GM21619 (cell line): ENCODE data around the gene RAB11B.
A peak's percentile ranks its signal among the peaks of the same experiment; 100 is the strongest.
"Not testable (repeated sequence)": the region's sequence is repeated elsewhere in the genome, so short reads cannot be mapped to it uniquely, and the experiment has no call there.

Source experiments
- ATAC-seq: cut with Tn5 transposase; IDR thresholded peaks from one replicate; pipeline ENCODE4 v1.9.1; 2021; ENCODE audit not compliant: unreplicated experiment

Gene RAB11B

GRCh38 chr19:8389891-8390616 is at the start of gene RAB11B:
TSS of gene RAB11B (plus strand) at chr19:8390360. CDS start at chr19:8390417, 57 bp downstream.
- peak; percentile 87 for ATAC-seq

DNA sequence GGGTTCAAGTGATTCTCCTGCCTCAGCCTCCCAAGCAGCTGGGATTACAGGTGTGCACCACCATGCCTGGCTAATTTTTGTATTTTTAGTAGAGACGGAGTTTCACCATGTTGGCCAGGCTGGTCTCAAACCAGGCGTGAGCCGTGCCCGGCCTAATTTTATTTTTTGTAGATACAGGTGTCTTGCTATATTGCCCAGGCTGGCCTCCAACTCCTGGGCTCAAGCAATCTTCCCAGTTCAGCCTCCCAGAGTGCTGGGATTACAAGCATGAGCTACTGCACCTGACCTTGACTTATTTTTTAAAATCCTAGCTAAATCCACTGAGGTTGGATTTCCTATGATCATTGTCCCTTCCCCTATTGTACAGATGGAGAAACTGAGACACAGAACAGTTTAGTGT is 48.7 kb upstream of the RAB11B start:
- ATAC-seq = not testable (repeated sequence)

- no peak for ATAC-seq
Observed at GRCh38 chr19:8342316-8342683, 47.9 kb upstream of the RAB11B start.

DNA sequence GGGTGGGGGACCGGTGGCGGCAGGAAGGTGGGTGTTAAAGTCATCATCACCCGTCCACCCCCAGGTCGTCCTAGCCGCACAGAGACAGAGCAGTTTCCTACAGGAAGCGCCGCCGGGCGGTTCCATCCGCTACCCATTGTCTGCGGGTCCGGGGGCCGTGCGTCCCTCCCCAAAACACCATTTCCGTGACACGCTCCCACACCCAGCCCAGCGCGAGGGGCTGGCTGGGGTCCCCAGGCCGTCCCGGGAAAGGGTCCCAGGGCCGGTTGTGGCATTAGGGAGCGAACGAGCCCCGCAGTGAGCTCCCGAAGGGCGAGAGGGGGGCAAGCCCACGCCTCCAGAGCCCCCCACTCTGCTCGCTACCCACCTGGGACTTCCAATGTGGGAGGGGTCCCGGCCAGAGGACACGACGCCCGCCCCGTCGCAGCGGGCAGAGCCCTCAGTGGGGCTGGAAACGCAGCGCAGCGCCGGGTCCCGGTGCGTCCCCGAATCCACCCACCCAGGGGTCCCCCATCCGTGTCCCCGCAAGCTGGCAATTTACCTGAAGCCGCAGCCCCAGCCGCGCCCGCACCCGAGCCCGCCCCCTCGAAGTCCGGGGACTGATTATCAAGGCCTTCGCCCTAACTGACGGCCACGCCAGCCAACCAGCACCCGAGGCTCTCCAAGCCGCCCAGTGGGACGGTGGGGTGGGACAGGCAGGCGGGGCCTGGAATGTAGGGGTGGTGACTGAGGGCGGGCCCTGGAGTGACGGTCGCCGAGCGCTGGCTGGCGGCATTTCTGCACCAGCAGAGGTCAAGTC is 47.3 kb upstream of the RAB11B start, which contains the start of gene KANK3:
Gene KANK3, minus strand, starts transcription at position 579 of the 799 bp plus-strand sequence. CDS start 5,434 bp downstream, outside the sequence.
- peak; percentile 94 for ATAC-seq

DNA sequence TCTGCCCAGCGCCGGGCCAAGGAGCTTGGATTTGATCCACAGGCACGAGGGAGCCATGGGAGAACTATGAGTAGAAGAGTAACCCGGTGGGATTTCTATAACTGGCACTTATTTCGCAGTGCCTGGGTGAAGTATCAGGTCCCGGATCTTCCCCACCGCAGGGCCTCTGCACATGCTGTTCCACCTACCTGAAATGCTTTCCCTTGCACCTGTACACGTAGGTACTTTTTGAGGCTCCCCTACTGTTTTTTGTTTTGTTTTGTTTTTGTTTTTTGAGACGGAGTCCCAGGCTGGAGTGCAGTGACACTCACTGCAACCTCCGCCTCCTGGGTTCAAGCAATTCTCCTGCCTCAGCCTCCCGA is 46.7 kb upstream of the RAB11B start:
- ATAC-seq = no peak

DNA sequence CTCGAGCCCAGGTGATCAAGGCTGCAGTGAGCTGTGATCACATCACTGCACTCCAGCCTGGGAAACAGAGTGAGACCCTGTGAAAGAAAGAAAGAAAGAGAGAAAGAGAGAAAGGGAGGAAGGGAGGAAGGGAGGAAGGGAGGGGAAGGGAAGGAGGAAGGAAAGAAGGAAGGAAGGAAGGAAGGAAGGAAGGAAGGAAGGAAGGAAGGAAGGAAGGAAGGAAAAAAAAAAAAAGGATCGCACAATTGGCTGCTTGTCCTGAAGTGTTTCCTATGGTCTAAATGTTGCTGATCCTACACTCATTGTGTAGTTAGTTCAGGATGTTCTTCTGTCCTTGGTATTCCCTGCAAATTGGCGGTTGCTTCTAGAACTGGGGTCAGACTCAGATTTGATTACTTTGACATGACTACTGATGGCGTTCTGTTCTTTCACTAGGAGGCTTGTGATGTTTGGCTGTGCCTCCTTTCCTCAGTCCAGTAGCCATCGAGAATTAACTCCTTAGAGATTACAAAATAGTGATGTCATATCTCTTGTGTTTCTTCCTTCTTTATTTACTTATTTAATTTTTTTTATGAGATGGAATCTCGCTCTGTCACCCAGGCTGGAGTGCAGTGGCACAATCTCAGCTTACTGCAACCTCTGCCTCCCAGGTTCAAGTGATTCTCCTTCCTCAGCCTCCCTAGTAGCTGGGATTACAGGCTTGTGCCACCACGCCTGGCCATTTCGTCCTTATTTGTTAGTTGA is 40.4 kb upstream of the RAB11B start:
- not testable (repeated sequence) for ATAC-seq

GRCh38 chr19:8352134-8352827 is 37.9 kb upstream of the RAB11B start:
- no peak for ATAC-seq

GRCh38 chr19:8352845-8353244 is 37.3 kb upstream of the RAB11B start:
- ATAC-seq = not testable (repeated sequence)

GRCh38 chr19:8355631-8356402 is 34.3 kb upstream of the RAB11B start:
- ATAC-seq = no peak

DNA sequence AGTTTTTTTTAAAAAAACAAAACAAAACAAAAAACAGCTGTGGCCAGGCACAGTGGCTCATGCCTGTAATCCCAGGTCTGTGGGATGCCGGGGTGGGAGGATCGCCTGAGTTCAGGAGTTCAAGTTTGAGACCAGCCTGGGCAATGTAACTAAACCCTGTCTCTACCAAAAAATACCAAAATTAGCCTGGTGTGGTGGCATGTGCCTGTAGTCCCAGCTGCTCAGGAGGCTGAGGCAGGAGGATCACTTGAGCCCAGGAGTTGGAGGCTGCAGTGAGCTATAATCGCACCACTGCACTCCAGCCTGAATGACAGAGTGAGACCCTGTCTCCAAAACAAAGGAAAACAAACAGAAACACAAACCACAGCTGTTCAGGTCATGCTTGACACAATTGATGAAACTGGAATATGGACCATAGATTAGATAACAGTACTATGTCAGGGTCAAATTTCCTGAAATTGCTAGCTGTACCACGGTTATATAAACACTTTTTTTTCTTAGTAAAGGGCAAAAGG is 33.1 kb upstream of the RAB11B start:
- no peak for ATAC-seq

GRCh38 chr19:8358948-8359347 is 31.2 kb upstream of the RAB11B start:
- ATAC-seq = no peak

DNA sequence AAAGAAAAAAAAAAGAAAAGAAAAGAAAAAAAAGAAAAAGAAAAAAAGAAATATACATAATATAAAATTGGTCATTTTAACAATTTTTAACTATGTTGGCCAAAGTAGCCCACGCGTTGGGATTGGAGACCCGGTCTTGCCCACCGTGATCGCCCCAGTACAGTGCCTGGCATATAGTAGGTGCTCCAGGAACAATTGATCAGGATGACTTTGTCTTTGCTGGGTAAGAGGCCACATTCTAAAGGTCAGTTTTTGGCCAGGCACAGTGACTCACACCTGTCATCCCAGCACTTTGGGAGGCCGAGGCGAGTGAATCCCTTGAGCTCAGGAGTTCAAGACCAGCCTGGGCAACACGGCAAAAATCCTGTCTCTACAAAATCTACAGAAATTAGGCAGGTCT is 30.0 kb upstream of the RAB11B start:
- no peak for ATAC-seq

DNA sequence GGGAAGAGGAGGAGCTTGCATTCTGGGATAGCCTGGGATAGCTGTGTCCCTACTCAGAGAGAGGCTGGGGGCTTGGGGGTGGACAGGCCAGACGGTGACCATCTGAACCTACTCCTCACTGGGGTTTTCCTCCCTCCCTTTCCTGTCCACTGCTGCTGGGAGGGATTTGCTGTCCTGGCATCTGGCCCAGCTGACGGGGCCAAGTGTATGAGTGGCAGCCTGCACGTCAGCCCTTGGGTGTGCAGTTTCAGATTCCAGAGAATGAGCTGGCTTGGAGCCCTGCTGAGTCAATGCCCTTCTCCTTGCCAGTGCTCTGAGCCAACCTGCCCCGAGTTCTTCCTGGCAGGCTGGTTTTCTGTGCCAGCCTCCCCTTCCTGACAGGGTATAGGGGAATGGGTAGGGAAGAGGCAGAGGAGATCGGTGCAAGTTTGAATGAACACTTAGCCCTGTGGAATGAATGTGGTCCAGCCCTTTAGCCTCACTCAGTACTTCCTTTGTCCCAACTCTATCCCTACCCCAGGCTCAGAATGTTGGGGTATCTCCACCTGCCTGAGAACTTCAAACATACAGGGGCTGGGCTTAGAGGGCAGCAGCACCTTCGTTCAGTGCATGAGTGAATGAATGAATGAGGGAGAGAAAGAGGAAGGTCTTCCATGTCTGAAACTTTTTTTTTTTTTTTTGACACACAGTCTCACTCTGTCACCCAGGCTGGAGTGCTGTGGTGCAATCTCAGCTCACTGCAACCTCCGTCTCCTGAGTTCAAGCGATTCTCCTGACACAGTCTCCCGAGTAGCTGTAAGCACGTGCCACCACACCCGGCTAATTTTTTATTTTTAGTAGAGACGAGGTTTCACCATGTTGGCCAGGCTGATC is 28.0 kb upstream of the RAB11B start:
- ATAC-seq = no peak

- no peak for ATAC-seq
Observed at GRCh38 chr19:8363803-8364771, 26.1 kb upstream of the RAB11B start, which contains the start of gene ANGPTL4. TSS of gene ANGPTL4 (plus strand) at chr19:8364155. CDS start at chr19:8364322, 167 bp downstream.

DNA sequence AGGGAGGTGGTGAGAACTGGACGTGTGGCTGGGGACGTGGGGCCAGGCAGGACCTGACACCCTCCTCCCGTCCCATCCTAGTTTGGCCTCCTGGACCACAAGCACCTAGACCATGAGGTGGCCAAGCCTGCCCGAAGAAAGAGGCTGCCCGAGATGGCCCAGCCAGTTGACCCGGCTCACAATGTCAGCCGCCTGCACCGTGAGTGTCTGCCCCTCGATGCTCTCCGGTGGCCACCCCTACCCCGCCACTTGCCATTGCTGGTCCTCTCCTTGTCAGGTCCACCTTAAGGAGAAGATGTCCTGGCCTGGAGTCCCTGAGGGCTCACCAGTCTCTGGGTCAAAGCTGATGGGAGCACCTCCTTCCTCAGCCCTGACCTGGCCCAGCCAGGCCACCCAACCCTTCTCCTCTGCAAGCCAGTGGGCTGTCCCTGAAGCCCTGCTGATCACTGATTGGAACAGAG is 24.0 kb upstream of the RAB11B start:
- ATAC-seq = no peak

DNA sequence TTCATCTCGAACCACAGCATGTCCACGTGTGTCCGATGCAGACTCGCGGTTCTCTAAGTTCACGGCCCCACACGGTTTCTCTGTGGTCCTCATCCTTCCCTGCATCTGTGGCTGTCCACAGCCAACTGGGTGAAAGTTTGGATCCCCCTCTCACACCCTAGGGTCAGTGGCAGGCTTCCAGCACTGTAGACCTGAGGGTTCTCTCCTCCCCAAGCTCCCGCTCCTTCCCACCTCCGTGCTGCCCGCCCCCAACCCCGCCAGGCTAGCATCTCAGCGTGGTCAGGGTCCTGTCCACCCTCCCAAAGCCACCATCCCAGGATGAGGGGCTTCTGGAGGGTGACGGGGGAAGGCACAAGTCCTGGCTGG is 23.2 kb upstream of the RAB11B start:
- no peak for ATAC-seq

- no peak for ATAC-seq
Observed at GRCh38 chr19:8367327-8368001, 22.7 kb upstream of the RAB11B start.
